ENCODE data around the gene CFAP20. TPM values are rescaled to one million over a fixed set of nuclear protein-coding genes. Genes with fewer than 3 reads are reported as not detected.

CFAP20 gene
- polyA plus RNA-seq, 1 donor from 2014 or later: 210 TPM

DNA sequence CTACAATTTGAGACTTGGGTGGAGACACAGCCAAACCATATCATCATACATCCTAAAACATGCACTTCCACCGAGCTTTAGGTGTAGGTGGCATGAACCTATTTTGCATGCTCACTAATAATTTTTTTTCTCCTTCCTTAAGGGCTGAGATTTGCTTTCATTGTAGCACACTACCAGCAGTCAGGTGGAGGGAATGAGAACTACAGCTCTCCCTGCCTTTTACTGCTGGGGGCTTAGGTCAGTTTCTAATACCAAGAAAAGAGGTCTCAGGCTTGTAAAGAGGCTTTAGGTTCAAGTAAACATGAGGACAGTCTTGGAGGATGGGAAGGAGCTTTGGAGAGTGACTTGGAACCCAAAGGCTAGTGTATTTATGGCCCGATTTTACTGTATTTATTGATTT is 22.0 kb downstream of the CFAP20 start:
- Histone ChIP-seq H3K27ac (ENCODE audit: low read length) (no peak overlapping the region), H4K20me1 (ENCODE audit: insufficient read depth) (no peaks in the 10 kb centered on the region), H3F3A (ENCODE audit: insufficient read depth, low read length, poor library complexity, severe bottlenecking) (no peaks in the 10 kb centered on the region), H2AFZ (ENCODE audit: low read depth, low read length) (no peak overlapping the region), H3K27me3 (ENCODE audit: insufficient read depth, low read depth, low read length) (no peaks in the 10 kb centered on the region), H3K9ac (ENCODE audit: low read length) (no peak overlapping the region), H3K4me2 (ENCODE audit: low read length) (no peak overlapping the region), H3K79me2 (replicated peaks; ENCODE audit: insufficient read depth, low read length) (no peaks in the 10 kb centered on the region), H3K36me3 (ENCODE audit: insufficient read depth, low read length) (no peaks in the 10 kb centered on the region), H3K4me3 (ENCODE audit: low read length) (no peak overlapping the region), H3K9me3 (ENCODE audit: low read length) (no peaks in the 10 kb centered on the region), H3K9me2 (ENCODE audit: insufficient read depth, low read length) (no peaks in the 10 kb centered on the region)
- TF ChIP-seq SMC3 (conservative IDR thresholded peaks at IDR 0.05; ENCODE audit: poor library complexity) (no peak), REST (IDR thresholded peaks at IDR 0.05; ENCODE audit: borderline replicate concordance) (no peak), EP300 (conservative IDR thresholded peaks at IDR 0.05; ENCODE audit: poor library complexity, severe bottlenecking) (no peak), POLR2AphosphoS5 (IDR thresholded peaks at IDR 0.05) (no peak), MXI1 (conservative IDR thresholded peaks at IDR 0.05; ENCODE audit: poor library complexity, severe bottlenecking) (no peak), RAD21 (conservative IDR thresholded peaks at IDR 0.05) (no peak), EZH2 (IDR thresholded peaks at IDR 0.05; ENCODE audit: borderline replicate concordance, insufficient read depth, low read length, poor library complexity, severe bottlenecking) (no peak), TAF1 (IDR thresholded peaks at IDR 0.05; ENCODE audit: low read depth) (no peak)
- TF ChIP-seq, protein P1, sequence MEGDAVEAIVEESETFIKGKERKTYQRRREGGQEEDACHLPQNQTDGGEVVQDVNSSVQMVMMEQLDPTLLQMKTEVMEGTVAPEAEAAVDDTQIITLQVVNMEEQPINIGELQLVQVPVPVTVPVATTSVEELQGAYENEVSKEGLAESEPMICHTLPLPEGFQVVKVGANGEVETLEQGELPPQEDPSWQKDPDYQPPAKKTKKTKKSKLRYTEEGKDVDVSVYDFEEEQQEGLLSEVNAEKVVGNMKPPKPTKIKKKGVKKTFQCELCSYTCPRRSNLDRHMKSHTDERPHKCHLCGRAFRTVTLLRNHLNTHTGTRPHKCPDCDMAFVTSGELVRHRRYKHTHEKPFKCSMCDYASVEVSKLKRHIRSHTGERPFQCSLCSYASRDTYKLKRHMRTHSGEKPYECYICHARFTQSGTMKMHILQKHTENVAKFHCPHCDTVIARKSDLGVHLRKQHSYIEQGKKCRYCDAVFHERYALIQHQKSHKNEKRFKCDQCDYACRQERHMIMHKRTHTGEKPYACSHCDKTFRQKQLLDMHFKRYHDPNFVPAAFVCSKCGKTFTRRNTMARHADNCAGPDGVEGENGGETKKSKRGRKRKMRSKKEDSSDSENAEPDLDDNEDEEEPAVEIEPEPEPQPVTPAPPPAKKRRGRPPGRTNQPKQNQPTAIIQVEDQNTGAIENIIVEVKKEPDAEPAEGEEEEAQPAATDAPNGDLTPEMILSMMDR (IDR thresholded peaks at IDR 0.05; ENCODE audit: poor library complexity, severe bottlenecking): no peak

- Histone ChIP-seq H3K27me3 (ENCODE audit: insufficient read depth, low read depth, low read length) (no peaks in the 10 kb centered on the region), H3K9me2 (ENCODE audit: insufficient read depth, low read length) (no peaks in the 10 kb centered on the region), H3K4me3 (ENCODE audit: low read length) (no peak overlapping the region), H3K9me3 (ENCODE audit: low read length) (no peaks in the 10 kb centered on the region), H3K36me3 (ENCODE audit: insufficient read depth, low read length) (no peaks in the 10 kb centered on the region), H3K27ac (ENCODE audit: low read length) (no peak overlapping the region), H2AFZ (ENCODE audit: low read depth, low read length) (no peak overlapping the region), H3K9ac (ENCODE audit: low read length) (no peak overlapping the region), H3K79me2 (replicated peaks; ENCODE audit: insufficient read depth, low read length) (no peaks in the 10 kb centered on the region), H3K4me2 (ENCODE audit: low read length) (no peak overlapping the region), H4K20me1 (ENCODE audit: insufficient read depth) (no peaks in the 10 kb centered on the region), H3F3A (ENCODE audit: insufficient read depth, low read length, poor library complexity, severe bottlenecking) (no peaks in the 10 kb centered on the region)
- TF ChIP-seq MXI1 (conservative IDR thresholded peaks at IDR 0.05; ENCODE audit: poor library complexity, severe bottlenecking): no peak
- no peak for TF ChIP-seq EP300 (conservative IDR thresholded peaks at IDR 0.05; ENCODE audit: poor library complexity, severe bottlenecking)
- TF ChIP-seq EZH2 (IDR thresholded peaks at IDR 0.05; ENCODE audit: borderline replicate concordance, insufficient read depth, low read length, poor library complexity, severe bottlenecking): no peak
- TF ChIP-seq REST (IDR thresholded peaks at IDR 0.05; ENCODE audit: borderline replicate concordance): no peak
- TF ChIP-seq TAF1 (IDR thresholded peaks at IDR 0.05; ENCODE audit: low read depth): no peak
- no peak for TF ChIP-seq SMC3 (conservative IDR thresholded peaks at IDR 0.05; ENCODE audit: poor library complexity)
- TF ChIP-seq POLR2AphosphoS5 (IDR thresholded peaks at IDR 0.05): no peak
- TF ChIP-seq, protein P1 (IDR thresholded peaks at IDR 0.05; ENCODE audit: poor library complexity, severe bottlenecking): no peak
- no peak for TF ChIP-seq RAD21 (conservative IDR thresholded peaks at IDR 0.05)
Measured at GRCh38 chr16:58105631-58106030, 23.6 kb downstream of the CFAP20 start.
